A673 (cell line): ENCODE results near the gene ANKS6.

Experiments
- EZH2 ChIP-seq: fragments of 200-600 bp; sonication (generic); IDR thresholded peaks from 2 replicates; pipeline ENCODE4 v1.6.1; 2017; ENCODE audit warnings: borderline replicate concordance, low read depth, mild to moderate bottlenecking, mixed read lengths, antibody characterized with exemption, low read length; ENCODE audit not compliant: poor library complexity, severe bottlenecking
- TF ChIP-seq, protein P1 (sequence below): fragments of 300-800, 200-600 bp; sonication (generic); conservative IDR thresholded peaks from 2 replicates; pipeline ENCODE4 v1.5.1; 2017; ENCODE audit warnings: low read depth, mild to moderate bottlenecking, antibody characterized with exemption, low read length, moderate library complexity, mixed read lengths

DNA sequence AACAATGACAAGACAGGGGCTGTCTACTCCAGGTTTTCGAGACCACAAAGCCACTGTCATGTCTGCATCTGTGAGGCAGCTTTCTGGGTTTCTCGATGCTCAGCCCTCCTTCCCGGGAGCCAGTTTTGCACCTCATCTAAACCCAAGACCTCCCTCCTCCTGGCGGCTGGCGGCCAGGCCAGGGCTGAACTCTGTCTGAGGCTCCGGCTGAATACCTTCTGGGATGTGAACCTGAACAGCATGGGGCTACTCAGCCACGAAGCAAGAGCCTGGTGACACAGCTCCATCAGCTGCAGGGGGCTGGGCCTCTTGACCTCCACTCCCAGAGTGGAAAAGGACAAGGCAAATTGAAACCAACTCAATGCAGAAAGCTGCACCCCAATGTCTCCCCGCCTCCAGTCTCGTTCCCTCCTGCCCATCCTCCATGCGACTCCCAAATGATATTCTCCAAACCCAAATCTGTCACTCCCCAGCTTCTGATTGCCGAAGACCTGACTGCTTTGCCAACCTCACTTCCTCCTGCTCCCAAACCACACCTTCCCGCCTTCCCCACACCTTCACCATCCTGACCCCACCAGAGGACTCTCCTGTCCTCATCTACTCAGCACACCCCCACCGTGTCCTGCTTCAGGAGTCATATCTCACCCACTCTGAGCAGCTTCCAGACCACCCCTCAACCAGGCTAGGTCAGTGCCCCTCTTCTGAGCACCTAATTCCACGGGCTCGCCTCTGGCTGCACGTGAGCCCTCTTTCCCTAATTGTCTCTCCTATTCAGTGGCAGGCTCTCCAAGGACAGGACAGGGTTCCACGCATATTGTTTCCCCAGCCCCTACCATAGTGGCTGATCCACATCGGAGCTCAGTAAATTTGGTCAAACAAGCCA is 4.5 kb downstream of the ANKS6 start:
- TF ChIP-seq, protein P1, sequence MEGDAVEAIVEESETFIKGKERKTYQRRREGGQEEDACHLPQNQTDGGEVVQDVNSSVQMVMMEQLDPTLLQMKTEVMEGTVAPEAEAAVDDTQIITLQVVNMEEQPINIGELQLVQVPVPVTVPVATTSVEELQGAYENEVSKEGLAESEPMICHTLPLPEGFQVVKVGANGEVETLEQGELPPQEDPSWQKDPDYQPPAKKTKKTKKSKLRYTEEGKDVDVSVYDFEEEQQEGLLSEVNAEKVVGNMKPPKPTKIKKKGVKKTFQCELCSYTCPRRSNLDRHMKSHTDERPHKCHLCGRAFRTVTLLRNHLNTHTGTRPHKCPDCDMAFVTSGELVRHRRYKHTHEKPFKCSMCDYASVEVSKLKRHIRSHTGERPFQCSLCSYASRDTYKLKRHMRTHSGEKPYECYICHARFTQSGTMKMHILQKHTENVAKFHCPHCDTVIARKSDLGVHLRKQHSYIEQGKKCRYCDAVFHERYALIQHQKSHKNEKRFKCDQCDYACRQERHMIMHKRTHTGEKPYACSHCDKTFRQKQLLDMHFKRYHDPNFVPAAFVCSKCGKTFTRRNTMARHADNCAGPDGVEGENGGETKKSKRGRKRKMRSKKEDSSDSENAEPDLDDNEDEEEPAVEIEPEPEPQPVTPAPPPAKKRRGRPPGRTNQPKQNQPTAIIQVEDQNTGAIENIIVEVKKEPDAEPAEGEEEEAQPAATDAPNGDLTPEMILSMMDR: no peak
- TF ChIP-seq EZH2: no peak
